SK-N-SH (cell line): ENCODE results near the gene ZSCAN9. TPM values are rescaled to one million over a fixed set of nuclear protein-coding genes. Genes with fewer than 3 reads are reported as not detected.

Experiments
- CTCF ChIA-PET: fragments of 300-600, 350-600 bp; formaldehyde crosslinking; extraction: SDS; loops from one replicate; lab custom pipeline; 2021; lab: Yijun Ruan, JAX
- POLR2A ChIA-PET: fragments of 350-600 bp; sonication (Branson Sonifier 250); formaldehyde crosslinking; extraction: SDS; loops from one replicate; lab custom pipeline; 2020; ENCODE audit warnings: antibody characterized with exemption, inconsistent platforms; lab: Yijun Ruan, JAX
- DNase-seq: peaks from one replicate; pipeline ENCODE4 v3.0.0; 2012
- H2AFZ ChIP-seq: fragments of 200-600 bp; sonication (generic); 2 replicates; pipeline ENCODE4 v1.8.1; 2016; ENCODE audit warnings: antibody characterized with exemption, mild to moderate bottlenecking, low read depth
- H3F3A ChIP-seq: fragments of 200-600 bp; sonication (generic); replicated peaks from 2 replicates; pipeline ENCODE3; 2016; ENCODE audit warnings: antibody characterized with exemption, mild to moderate bottlenecking; ENCODE audit not compliant: insufficient read depth
- H3K27ac ChIP-seq, 2 experiments: fragments of 200-500 bp in 1 of 2; fragments of 200-600 bp in 1 of 2; sonication (Bioruptor generic) in 1 of 2; sonication (generic), shearing (Covaris generic) in 1 of 2; 2 replicates each; pipeline versions ENCODE4 v1.5.1 to v1.6.1; 2014 to 2016; ENCODE audit warnings: low read depth in 2 of 2, inconsistent platforms in 1 of 2, low read length in 1 of 2, mild to moderate bottlenecking in 1 of 2, mixed read lengths in 1 of 2
- H3K27me3 ChIP-seq: fragments of 200-600 bp; sonication (generic), shearing (Covaris generic); 2 replicates; pipeline ENCODE4 v1.6.1; 2016; ENCODE audit warnings: mixed run types; ENCODE audit not compliant: insufficient read depth
- H3K36me3 ChIP-seq, 2 experiments: fragments of 200-500 bp in 1 of 2; fragments of 200-600 bp in 1 of 2; sonication (Bioruptor generic) in 1 of 2; sonication (generic) in 1 of 2; replicated peaks in 1 of 2; 2 replicates each; pipeline versions ENCODE3 to v1.5.1; 2014 to 2016; ENCODE audit warnings: low read length in 1 of 2, mild to moderate bottlenecking in 1 of 2; ENCODE audit not compliant: insufficient read depth in 2 of 2, control insufficient read depth in 1 of 2
- H3K4me1 ChIP-seq, 2 experiments: fragments of 200-500 bp in 1 of 2; fragments of 200-600 bp in 1 of 2; sonication (Bioruptor generic) in 1 of 2; sonication (generic), shearing (Covaris generic) in 1 of 2; 2 replicates each; pipeline versions ENCODE4 v1.5.1 to v1.6.1; 2014 to 2016; ENCODE audit warnings: low read depth in 1 of 2, low read length in 1 of 2, mixed run types in 1 of 2; ENCODE audit not compliant: insufficient read depth in 2 of 2, control insufficient read depth in 1 of 2
- H3K4me2 ChIP-seq: fragments of 200-600 bp; sonication (generic), shearing (Covaris generic); 2 replicates; pipeline ENCODE4 v1.6.1; 2017; ENCODE audit warnings: mixed run types
- H3K4me3 ChIP-seq, 2 experiments: fragments of 200-500 bp in 1 of 2; fragments of 200-600 bp in 1 of 2; sonication (Bioruptor generic) in 1 of 2; sonication (generic), shearing (Covaris generic) in 1 of 2; 2 replicates each; pipeline versions ENCODE4 v1.5.1 to v1.8.1; 2014 to 2016; ENCODE audit warnings: low read depth in 2 of 2, inconsistent platforms in 1 of 2, low read length in 1 of 2, mild to moderate bottlenecking in 1 of 2, mixed read lengths in 1 of 2, moderate library complexity in 1 of 2
- H3K79me2 ChIP-seq: fragments of 200-600 bp; sonication (generic); 2 replicates; pipeline ENCODE4 v1.8.1; 2017; ENCODE audit warnings: mild to moderate bottlenecking; ENCODE audit not compliant: insufficient read depth
- H3K9ac ChIP-seq: fragments of 200-600 bp; sonication (generic); 2 replicates; pipeline ENCODE4 v1.6.1; 2017; ENCODE audit warnings: mixed run types
- H3K9me2 ChIP-seq: fragments of 200-600 bp; sonication (generic); 2 replicates; pipeline ENCODE4 v1.6.1; 2017; ENCODE audit warnings: mixed run types
- H3K9me3 ChIP-seq: fragments of 200-600 bp; sonication (generic); 2 replicates; pipeline ENCODE4 v1.6.1; 2017; ENCODE audit warnings: mixed run types, mild to moderate bottlenecking, moderate library complexity
- H4K20me1 ChIP-seq: fragments of 200-600 bp; sonication (generic); 2 replicates; pipeline ENCODE4 v1.6.1; 2017; ENCODE audit warnings: mild to moderate bottlenecking, mixed run types; ENCODE audit not compliant: insufficient read depth
- CHD2 ChIP-seq: fragments of 150-350 bp; IDR thresholded peaks from 2 replicates; pipeline ENCODE4 v1.6.1; 2018; ENCODE audit warnings: low read length; ENCODE audit not compliant: partially characterized antibody
- CTCF ChIP-seq: fragments of 200-600 bp; sonication (generic); IDR thresholded peaks from 2 replicates; pipeline ENCODE4 v1.6.1; 2017; ENCODE audit warnings: antibody characterized with exemption, mild to moderate bottlenecking, moderate library complexity
- FOSL2 ChIP-seq: IDR thresholded peaks from 2 replicates; pipeline ENCODE4 v1.4.0; 2012; ENCODE audit warnings: low read depth, mild to moderate bottlenecking, moderate library complexity, borderline replicate concordance
- FOXM1 ChIP-seq: IDR thresholded peaks from 2 replicates; pipeline ENCODE4 v1.4.0; 2012; ENCODE audit warnings: low read depth, mild to moderate bottlenecking
- GABPA ChIP-seq: IDR thresholded peaks from 2 replicates; pipeline ENCODE4 v1.4.0; 2012; ENCODE audit warnings: low read depth, mild to moderate bottlenecking
- GATA2 ChIP-seq: sonication (generic); formaldehyde crosslinking; IDR thresholded peaks from 2 replicates; pipeline ENCODE4 v1.5.0; 2020; ENCODE audit warnings: mild to moderate bottlenecking, missing genetic modification reagents
- JUND ChIP-seq: IDR thresholded peaks from 2 replicates; pipeline ENCODE4 v1.4.0; 2012
- POLR2AphosphoS5 ChIP-seq: IDR thresholded peaks from 2 replicates; pipeline ENCODE4 v1.6.1; 2012; ENCODE audit warnings: low read depth, low read length
- RAD21 ChIP-seq: IDR thresholded peaks from 2 replicates; pipeline ENCODE4 v1.6.1; 2012; ENCODE audit warnings: mild to moderate bottlenecking, low read length
- TEAD4 ChIP-seq: IDR thresholded peaks from 2 replicates; pipeline ENCODE4 v1.4.0; 2012; ENCODE audit warnings: mild to moderate bottlenecking, borderline replicate concordance; ENCODE audit not compliant: insufficient read depth
- ZBTB33 ChIP-seq: IDR thresholded peaks from 2 replicates; pipeline ENCODE4 v1.4.0; 2012; ENCODE audit warnings: low read depth, borderline replicate concordance
- WGBS: methylation state at CpG from one replicate; pipeline ENCODE4 v1.1.6; 2017; ENCODE audit warnings: low lambda C conversion rate; 5-methylcytosine and 5-hydroxymethylcytosine counted together
- polyA plus RNA-seq, 3 experiments: library from polyadenylated mRNA; depleted of rRNA; stranded (reverse); fragments of >200 nt; gene quantifications; 2 replicates each; pipeline ENCODE4 v1.2.3, GENCODE V29; 2012
- TF ChIP-seq, protein P1 (sequence below): IDR thresholded peaks from 2 replicates; pipeline ENCODE4 v1.4.0; 2012; ENCODE audit warnings: low read depth, borderline replicate concordance

ZSCAN9 gene
- polyA plus RNA-seq, 1 of the 3 experiments (the other 2 are of a cell fraction) = 13.7 TPM

GRCh38 chr6:28212510-28213212 lies 12.4 kb upstream of the ZSCAN9 start:
- Histone ChIP-seq H3K4me1 (peaks cover 0 to 10% of the 10 kb centered on the region in 2 experiments; a peak in 3 of 4 replicates), H3K79me2 (no peaks in the 10 kb centered on the region), H3K4me2 (peak overlapping the region; percentile 65), H3K9ac (peak overlapping the region; percentile 30; the same call in 1 of the 2 replicates), H3K4me3 (peak overlapping the region; percentile 62 to 63), H3K27ac (no peak overlapping the region; a peak in 1 of 4 replicates), H3K9me3 (no peaks in the 10 kb centered on the region), H3K9me2 (no peaks in the 10 kb centered on the region), H4K20me1 (no peaks in the 10 kb centered on the region), H3F3A (peaks cover 6% of the 10 kb centered on the region), H2AFZ (peak overlapping the region; percentile 56), H3K27me3 (peaks cover 37% of the 10 kb centered on the region; the same call in 1 of the 2 replicates), H3K36me3 (no peaks in the 10 kb centered on the region)
- 4% methylated on average over 21 of the region's 21 CpGs for WGBS
- DNase-seq = peak; percentile 33
- 0 out of 2 replicates have a peak, but pooled peaks have one; percentile 25 for TF ChIP-seq ZBTB33
- no peak for TF ChIP-seq JUND
- TF ChIP-seq RAD21 = 0 out of 2 replicates have a peak, but pooled peaks have one; percentile 25
- TF ChIP-seq, protein P1, sequence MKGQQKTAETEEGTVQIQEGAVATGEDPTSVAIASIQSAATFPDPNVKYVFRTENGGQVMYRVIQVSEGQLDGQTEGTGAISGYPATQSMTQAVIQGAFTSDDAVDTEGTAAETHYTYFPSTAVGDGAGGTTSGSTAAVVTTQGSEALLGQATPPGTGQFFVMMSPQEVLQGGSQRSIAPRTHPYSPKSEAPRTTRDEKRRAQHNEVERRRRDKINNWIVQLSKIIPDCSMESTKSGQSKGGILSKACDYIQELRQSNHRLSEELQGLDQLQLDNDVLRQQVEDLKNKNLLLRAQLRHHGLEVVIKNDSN = peak; percentile 13; the same call in 1 of the 2 replicates
- no peak for TF ChIP-seq CHD2
- TF ChIP-seq POLR2AphosphoS5 = no peak
- no peak for TF ChIP-seq GATA2 (CRISPR knock-in tag)
- TF ChIP-seq FOSL2 = peak; percentile 66; the same call in 1 of the 2 replicates
- peak; percentile 87; the same call in 1 of the 2 replicates for TF ChIP-seq TEAD4
- TF ChIP-seq GABPA = no peak; the same call in 1 of the 2 replicates
- peak; percentile 44 for TF ChIP-seq CTCF
- TF ChIP-seq FOXM1 = no peak
- ChIA-PET CTCF (no interaction called here), POLR2A (no interaction called here)

DNA sequence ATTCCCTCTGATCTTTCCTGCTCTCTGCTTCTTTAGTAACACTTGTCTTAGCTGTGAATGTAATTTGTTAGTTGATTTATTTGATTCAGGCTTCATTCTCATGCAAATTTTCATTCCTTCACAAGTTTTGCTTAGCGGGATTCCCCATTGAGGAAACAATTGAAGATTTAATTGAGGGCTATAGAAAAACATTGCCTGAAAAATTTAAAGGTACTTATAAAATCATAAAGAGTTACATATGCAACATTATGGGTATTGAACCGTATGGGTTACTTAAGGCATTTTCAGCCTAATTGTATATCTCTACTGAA lies 11.9 kb upstream of the ZSCAN9 start:
- Histone ChIP-seq H3K4me1 (peaks cover 0 to 10% of the 10 kb centered on the region in 2 experiments; a peak in 3 of 4 replicates), H3K4me2 (peak overlapping the region; percentile 65), H3K79me2 (no peaks in the 10 kb centered on the region), H3K36me3 (no peaks in the 10 kb centered on the region), H3K9me3 (no peaks in the 10 kb centered on the region), H4K20me1 (no peaks in the 10 kb centered on the region), H3K9me2 (no peaks in the 10 kb centered on the region), H3F3A (peaks cover 6% of the 10 kb centered on the region), H3K4me3 (peak overlapping the region; percentile 62 to 63), H3K27ac (no peak overlapping the region), H3K27me3 (peaks cover 32% of the 10 kb centered on the region; the same call in 1 of the 2 replicates), H3K9ac (no peak overlapping the region), H2AFZ (0 out of 2 replicates have a peak overlapping the region, but pooled peaks have one; percentile 17)
- ChIA-PET CTCF (no interaction called here), POLR2A (no interaction called here)
- DNase-seq = no peak
- TF ChIP-seq, protein P1 = peak; percentile 3; the same call in 1 of the 2 replicates
- no peak for TF ChIP-seq JUND
- WGBS = 42% methylated on average over 2 of the region's 2 CpGs
